ENCODE measurements around the gene OPCML. TPM values are rescaled to one million over a fixed set of nuclear protein-coding genes. Genes with fewer than 3 reads are reported as not detected.

OPCML gene
- total RNA-seq, 2 donors from 2014 or later = not detected

DNA sequence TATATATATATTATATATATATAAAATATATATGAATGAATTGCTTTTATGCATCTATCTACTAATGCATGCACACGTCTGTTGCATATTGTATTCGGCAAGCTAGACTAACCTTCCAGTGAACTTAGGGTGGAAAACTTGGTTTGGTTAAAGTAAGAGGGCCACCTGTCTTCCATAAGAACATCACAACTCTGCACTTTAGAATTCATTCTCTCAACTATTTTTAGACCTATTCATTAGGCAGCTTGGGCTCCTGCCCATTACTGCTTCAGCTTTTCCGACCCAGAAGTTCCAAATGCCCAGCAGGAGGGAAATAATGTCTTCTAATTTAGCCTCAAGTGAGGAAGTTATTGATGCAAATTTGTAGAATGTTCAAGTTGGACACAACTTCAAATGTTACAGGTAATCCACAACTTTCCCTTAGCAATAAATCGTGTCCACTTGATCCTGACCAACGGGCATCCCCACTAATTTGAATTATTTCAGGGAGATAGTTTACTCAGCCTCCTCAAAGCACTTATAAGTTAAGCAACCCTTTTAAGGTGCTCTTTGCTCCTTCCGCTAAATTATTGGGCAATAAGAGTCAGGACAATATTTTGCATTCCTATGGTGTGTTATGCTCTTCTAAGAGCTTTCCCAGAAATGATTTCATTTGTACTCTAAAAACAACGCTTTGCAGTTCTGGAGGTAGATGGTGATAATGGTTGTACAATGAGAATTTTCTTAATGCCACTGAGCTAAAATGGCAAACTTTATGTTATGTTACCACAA, 132.3 kb downstream of the OPCML start:
- Histone ChIP-seq H3K4me3 (no peak overlapping the region), H3K36me3 (no peaks in the 10 kb centered on the region), H3K9me3 (no peaks in the 10 kb centered on the region), H3K27ac (no peak overlapping the region), H3K4me1 (ENCODE audit: control insufficient read depth in 1 of 2, low read depth in 2 of 2) (no peaks in the 10 kb centered on the region), H3K27me3 (replicated peaks; ENCODE audit: insufficient read depth) (no peaks in the 10 kb centered on the region)
- ATAC-seq (ENCODE audit: insufficient number of reproducible peaks, low FRiP score, low read depth) (no peak), DNase-seq (ENCODE audit: low spot score) (no peak)
- TF ChIP-seq, protein P1, sequence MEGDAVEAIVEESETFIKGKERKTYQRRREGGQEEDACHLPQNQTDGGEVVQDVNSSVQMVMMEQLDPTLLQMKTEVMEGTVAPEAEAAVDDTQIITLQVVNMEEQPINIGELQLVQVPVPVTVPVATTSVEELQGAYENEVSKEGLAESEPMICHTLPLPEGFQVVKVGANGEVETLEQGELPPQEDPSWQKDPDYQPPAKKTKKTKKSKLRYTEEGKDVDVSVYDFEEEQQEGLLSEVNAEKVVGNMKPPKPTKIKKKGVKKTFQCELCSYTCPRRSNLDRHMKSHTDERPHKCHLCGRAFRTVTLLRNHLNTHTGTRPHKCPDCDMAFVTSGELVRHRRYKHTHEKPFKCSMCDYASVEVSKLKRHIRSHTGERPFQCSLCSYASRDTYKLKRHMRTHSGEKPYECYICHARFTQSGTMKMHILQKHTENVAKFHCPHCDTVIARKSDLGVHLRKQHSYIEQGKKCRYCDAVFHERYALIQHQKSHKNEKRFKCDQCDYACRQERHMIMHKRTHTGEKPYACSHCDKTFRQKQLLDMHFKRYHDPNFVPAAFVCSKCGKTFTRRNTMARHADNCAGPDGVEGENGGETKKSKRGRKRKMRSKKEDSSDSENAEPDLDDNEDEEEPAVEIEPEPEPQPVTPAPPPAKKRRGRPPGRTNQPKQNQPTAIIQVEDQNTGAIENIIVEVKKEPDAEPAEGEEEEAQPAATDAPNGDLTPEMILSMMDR (IDR thresholded peaks at IDR 0.05) = no peak

DNA sequence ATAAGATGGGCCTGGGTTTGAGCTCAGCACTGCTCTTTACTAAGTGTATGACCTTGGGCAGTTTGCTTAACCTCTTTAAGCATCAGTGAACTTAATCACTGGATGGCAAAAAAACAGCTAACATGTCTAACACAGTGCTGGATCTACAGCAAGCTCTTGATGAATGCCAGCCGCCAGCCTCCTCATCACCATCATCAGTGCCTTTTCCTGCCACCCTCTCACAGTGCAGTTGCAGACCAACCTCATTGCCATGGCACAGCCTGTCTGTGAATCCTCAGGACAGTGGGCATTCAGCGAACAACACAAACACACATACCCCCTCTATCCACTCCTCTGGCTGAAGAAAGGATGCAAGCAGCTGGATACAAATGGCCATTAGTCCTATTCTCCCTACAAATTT, 133.0 kb downstream of the OPCML start:
- ATAC-seq (ENCODE audit: insufficient number of reproducible peaks, low FRiP score, low read depth) (no peak), DNase-seq (ENCODE audit: low spot score) (no peak)
- H3K4me1 ChIP-seq (ENCODE audit: control insufficient read depth in 1 of 2, low read depth in 2 of 2) = no peaks in the 10 kb centered on the region
- no peak overlapping the region for H3K4me3 ChIP-seq
- H3K27ac ChIP-seq = no peak overlapping the region
- H3K27me3 ChIP-seq (replicated peaks; ENCODE audit: insufficient read depth) = no peaks in the 10 kb centered on the region
- H3K9me3 ChIP-seq = no peaks in the 10 kb centered on the region
- no peaks in the 10 kb centered on the region for H3K36me3 ChIP-seq
- TF ChIP-seq, protein P1 (IDR thresholded peaks at IDR 0.05) = no peak

DNA sequence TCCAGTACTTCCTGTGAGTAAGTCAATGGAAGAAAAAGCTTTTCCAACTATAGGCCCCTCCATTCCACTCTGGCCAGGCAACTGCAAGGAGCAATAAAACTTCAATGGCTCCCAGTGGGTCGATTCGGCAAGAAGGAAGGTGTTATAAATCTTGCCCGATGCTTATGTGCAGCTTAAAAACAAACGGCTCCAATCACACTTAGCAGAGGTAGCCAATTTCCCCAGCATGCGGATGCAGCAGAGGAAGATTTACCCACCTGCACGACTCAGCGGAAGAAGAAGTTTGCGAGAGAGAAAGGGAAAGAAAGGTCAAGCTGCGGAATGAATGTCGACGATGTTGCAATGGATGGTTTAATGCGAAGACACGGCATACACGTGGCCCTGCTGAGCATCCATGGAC, 141.5 kb downstream of the OPCML start:
- no peak for DNase-seq (ENCODE audit: low spot score)
- Histone ChIP-seq H3K27ac (no peak overlapping the region), H3K9me3 (no peaks in the 10 kb centered on the region), H3K4me3 (no peak overlapping the region), H3K4me1 (ENCODE audit: control insufficient read depth in 1 of 2, low read depth in 2 of 2) (no peaks in the 10 kb centered on the region), H3K27me3 (replicated peaks; ENCODE audit: insufficient read depth) (no peaks in the 10 kb centered on the region), H3K36me3 (no peaks in the 10 kb centered on the region)
- TF ChIP-seq, protein P1 (IDR thresholded peaks at IDR 0.05) = no peak
- no peak for ATAC-seq (ENCODE audit: insufficient number of reproducible peaks, low FRiP score, low read depth)

DNA sequence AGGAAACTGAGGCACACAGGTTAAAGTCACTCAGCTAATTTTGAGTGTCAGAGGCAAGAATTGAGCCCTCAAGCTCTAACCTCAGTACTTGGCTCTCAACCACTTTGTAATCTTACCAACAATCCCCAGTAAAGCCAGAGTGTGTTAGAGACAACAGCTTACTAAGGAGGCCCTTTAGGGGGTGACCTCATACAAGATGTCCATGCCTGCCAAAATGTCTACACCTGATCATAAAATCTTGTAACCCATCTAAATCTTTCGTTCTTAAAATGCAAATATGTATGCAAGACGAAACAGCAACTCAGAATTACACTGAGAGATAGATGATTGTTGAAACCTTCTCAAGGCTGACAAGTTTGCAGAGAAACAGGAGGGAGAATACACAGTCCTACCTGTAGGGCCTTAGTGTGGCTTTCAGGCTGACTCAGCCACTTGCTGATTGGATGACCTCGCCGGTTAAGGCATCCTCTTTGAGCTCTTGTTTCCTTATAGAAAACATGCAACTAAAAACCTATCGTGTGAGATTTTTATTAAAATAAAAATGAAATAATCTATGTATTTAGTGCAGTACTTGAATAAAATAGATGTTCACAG, 143.2 kb downstream of the OPCML start:
- H3K4me1 ChIP-seq (ENCODE audit: control insufficient read depth in 1 of 2, low read depth in 2 of 2) = no peaks in the 10 kb centered on the region
- H3K36me3 ChIP-seq = no peaks in the 10 kb centered on the region
- TF ChIP-seq, protein P1 (IDR thresholded peaks at IDR 0.05) = no peak
- H3K27me3 ChIP-seq (replicated peaks; ENCODE audit: insufficient read depth) = no peaks in the 10 kb centered on the region
- no peaks in the 10 kb centered on the region for H3K9me3 ChIP-seq
- ATAC-seq (ENCODE audit: insufficient number of reproducible peaks, low FRiP score, low read depth) (no peak), DNase-seq (ENCODE audit: low spot score) (no peak)
- H3K4me3 ChIP-seq = no peak overlapping the region
- H3K27ac ChIP-seq = no peak overlapping the region

DNA sequence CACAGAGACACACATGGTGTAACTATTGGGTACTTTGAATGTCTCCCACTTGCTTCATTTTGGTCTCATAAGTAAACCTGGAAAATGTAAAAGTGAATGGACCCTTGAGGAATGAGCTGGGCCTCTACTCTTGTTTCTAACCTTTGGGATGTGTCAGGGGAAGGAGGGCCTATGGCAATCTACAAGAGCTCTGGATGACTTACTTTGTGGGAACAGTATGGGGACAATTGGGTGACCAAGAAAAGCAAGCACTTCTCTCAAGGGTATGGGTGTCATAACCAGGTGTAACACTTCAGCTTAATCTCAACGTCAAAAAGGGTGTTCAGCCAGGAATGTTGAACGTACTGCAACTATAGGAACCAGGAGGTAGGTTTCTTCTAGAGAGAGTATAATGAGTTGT, 144.0 kb downstream of the OPCML start:
- H3K27ac ChIP-seq = no peak overlapping the region
- ATAC-seq (ENCODE audit: insufficient number of reproducible peaks, low FRiP score, low read depth) (no peak), DNase-seq (ENCODE audit: low spot score) (no peak)
- no peaks in the 10 kb centered on the region for H3K4me1 ChIP-seq (ENCODE audit: control insufficient read depth in 1 of 2, low read depth in 2 of 2)
- no peak overlapping the region for H3K4me3 ChIP-seq
- no peaks in the 10 kb centered on the region for H3K27me3 ChIP-seq (replicated peaks; ENCODE audit: insufficient read depth)
- H3K36me3 ChIP-seq = no peaks in the 10 kb centered on the region
- TF ChIP-seq, protein P1 (IDR thresholded peaks at IDR 0.05) = no peak
- H3K9me3 ChIP-seq = no peaks in the 10 kb centered on the region

All from thoracic aorta (tissue), 2 donors.